ENCODE measurements around the gene DOCK4.
"Not testable (repeated sequence)": the region's sequence is repeated elsewhere in the genome, so short reads cannot be mapped to it uniquely, and the experiment has no call there.

The DOCK4 gene

GRCh38 chr7:112206238-112206990 lies at the start of gene DOCK4, which contains the start of gene ZNF277:
Gene DOCK4 (minus strand): TSS chr7:112206399. CDS start chr7:112206138, 261 bp downstream.
Gene ZNF277 (plus strand): TSS chr7:112206695. CDS start chr7:112206717, 22 bp downstream.
- peak; percentile 100 for DNase-seq (ENCODE audit: low spot score)

GRCh38 chr7:112255388-112255720 lies 49.2 kb upstream of the DOCK4 start:
- DNase-seq (ENCODE audit: low spot score) = no peak

- no peak for DNase-seq (ENCODE audit: low spot score)
Measured at GRCh38 chr7:112254709-112255387, 48.6 kb upstream of the DOCK4 start.

- DNase-seq (ENCODE audit: low spot score) = no peak
Measured at GRCh38 chr7:112254156-112254555, 48.0 kb upstream of the DOCK4 start.

- DNase-seq (ENCODE audit: low spot score) = no peak
Measured at GRCh38 chr7:112252691-112253090, 46.5 kb upstream of the DOCK4 start.

- DNase-seq (ENCODE audit: low spot score) = no peak
Measured at GRCh38 chr7:112252141-112252540, 45.9 kb upstream of the DOCK4 start.

- not testable (repeated sequence) for DNase-seq (ENCODE audit: low spot score)
Measured at GRCh38 chr7:112249967-112250366, 43.8 kb upstream of the DOCK4 start.

- no peak for DNase-seq (ENCODE audit: low spot score)
Measured at GRCh38 chr7:112248598-112248997, 42.4 kb upstream of the DOCK4 start.

GRCh38 chr7:112238852-112239610 lies 32.8 kb upstream of the DOCK4 start:
- no peak for DNase-seq (ENCODE audit: low spot score)

GRCh38 chr7:112238330-112238729 lies 32.1 kb upstream of the DOCK4 start:
- DNase-seq (ENCODE audit: low spot score) = no peak

GRCh38 chr7:112236597-112236996 lies 30.4 kb upstream of the DOCK4 start:
- DNase-seq (ENCODE audit: low spot score) = no peak

- DNase-seq (ENCODE audit: low spot score) = no peak
Measured at GRCh38 chr7:112234147-112234546, 27.9 kb upstream of the DOCK4 start.

- no peak for DNase-seq (ENCODE audit: low spot score)
Measured at GRCh38 chr7:112233048-112233697, 27.0 kb upstream of the DOCK4 start.

GRCh38 chr7:112232212-112232978 lies 26.2 kb upstream of the DOCK4 start:
- DNase-seq (ENCODE audit: low spot score) = no peak

- DNase-seq (ENCODE audit: low spot score) = no peak
Measured at GRCh38 chr7:112228632-112229031, 22.4 kb upstream of the DOCK4 start.

- DNase-seq (ENCODE audit: low spot score) = no peak
Measured at GRCh38 chr7:112226701-112227276, 20.6 kb upstream of the DOCK4 start.

GRCh38 chr7:112225006-112225405 lies 18.8 kb upstream of the DOCK4 start:
- no peak for DNase-seq (ENCODE audit: low spot score)

- DNase-seq (ENCODE audit: low spot score) = no peak
Measured at GRCh38 chr7:112224186-112224585, 18.0 kb upstream of the DOCK4 start.

GRCh38 chr7:112223310-112223709 lies 17.1 kb upstream of the DOCK4 start:
- no peak for DNase-seq (ENCODE audit: low spot score)

GRCh38 chr7:112220877-112221434 lies 14.8 kb upstream of the DOCK4 start:
- no peak for DNase-seq (ENCODE audit: low spot score)

- DNase-seq (ENCODE audit: low spot score) = no peak
Measured at GRCh38 chr7:112215787-112216186, 9.6 kb upstream of the DOCK4 start.

All from left forelimb (tissue), 1 donor.